Stimulated activated CD4-positive, alpha-beta T cell treated with anti-CD3 and anti-CD28 coated beads, Interleukin-4, amount 100 ng/mL, for 4 hours (primary cell): Measurements from ENCODE around the gene ISG20.
"Not testable (repeated sequence)": the region's sequence is repeated elsewhere in the genome, so short reads cannot be mapped to it uniquely, and the experiment has no call there.

Source experiments
- DNase-seq, 2 experiments: peaks; one replicate each; pipeline ENCODE4 v3.0.0-alpha.2; 2020

Gene ISG20

DNA sequence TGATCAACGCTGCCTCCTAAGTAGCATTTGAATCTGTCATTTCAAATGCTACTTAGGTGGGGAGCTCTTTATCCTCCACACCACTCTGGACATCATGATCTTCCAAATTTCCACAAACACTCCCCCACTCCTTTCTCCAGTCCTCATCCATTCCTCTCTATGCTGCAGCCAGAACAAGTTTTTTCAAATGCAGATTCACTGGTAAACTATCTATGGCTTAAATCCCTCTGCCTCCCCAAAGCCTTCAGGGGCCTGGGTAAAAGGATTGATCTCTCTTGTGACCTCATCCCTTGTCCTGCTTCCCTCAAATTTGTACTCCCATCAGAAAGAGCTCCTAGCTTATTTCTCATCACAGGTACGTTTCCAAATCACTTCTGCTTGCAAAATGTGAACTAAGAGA lies 19.0 kb upstream of the ISG20 start:
- DNase-seq = no peak

DNA sequence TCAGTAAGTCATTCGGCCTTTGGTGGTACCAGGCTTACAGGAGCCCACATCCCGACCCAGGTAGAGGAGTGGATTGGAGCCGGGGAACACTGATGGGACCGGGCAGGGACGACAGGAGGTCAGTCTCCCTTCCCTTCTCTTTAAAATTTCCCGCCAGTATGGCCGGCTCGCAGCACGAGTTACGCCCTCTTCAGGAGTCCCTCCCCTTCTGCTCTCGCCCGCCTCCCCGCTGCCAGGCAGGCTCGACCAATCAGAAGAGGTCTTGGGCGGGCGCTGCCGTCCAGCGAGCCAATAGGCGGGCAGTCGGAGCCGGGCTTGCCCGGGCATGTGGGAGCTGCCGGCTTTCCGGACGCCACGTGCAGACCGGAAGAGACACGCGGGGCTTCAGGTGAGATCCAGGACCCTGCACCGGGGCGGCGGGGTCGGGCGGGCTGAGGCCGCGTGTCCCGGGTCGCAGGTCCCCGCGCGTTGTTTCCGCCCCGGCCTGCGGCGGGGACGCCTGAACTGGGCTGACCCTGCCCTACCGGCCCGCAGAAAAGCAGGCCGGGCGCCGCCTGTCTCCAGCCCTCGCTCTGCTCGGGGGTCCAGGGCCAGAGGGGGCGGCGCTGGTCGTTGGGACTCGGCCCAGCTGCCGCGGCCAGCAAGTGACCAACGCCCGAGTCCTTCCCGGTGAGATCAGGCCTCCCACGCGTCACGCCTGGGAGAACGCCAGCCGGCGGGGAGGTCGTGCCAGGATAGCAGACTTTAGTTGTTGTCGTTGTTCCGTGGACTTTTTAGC lies 17.6 kb upstream of the ISG20 start, which contains the start of gene AEN:
AEN (plus strand) TSS at position 346 of the 778 bp plus-strand sequence. CDS start 4,870 bp downstream, outside the sequence.
- DNase-seq = peak; percentile 92 to 95

DNA sequence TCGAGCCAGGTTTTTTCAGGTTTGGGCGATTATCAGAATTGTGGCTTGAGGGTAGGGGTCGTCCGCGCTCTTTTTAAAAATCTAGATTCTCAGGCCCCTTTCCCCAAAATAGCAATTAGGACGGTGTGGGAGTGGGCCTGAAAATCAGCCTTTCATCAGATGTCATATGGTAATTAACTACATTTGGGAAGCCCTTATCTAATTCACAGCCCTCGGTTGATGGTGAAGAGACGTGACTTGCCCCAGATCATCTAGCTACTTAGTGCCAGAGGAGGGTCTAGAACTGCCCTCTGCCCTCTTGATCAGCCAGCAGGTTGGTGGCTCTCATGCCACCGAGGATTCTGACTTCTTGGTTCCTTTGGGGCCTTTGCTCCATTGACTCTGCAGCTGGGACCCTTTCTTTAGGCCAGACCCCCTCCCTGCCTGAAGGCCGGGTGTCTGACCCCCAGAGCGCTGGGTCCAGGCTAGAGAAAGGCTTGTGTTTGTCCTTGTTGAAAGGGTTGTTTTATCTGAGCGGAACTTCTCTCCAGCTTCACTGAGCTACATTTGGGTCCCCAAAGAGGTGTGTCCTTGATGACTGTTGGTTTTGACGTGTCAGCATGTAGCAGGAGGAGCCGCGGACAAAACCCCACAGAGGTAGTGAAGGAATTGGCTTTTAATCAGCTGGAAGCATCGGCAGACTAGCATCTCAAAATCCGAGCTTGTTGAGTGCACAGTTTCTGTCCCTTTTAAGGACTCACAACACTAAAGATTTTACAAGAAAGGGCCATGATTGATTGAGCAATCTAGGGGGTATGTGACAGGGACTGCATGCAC lies 16.8 kb upstream of the ISG20 start:
- peak in 1 of 2 experiments; percentile 58 for DNase-seq

- DNase-seq = no peak
Observed at GRCh38 chr15:88622605-88622975, 16.2 kb upstream of the ISG20 start.

- peak; percentile 44 to 68 for DNase-seq
Observed at GRCh38 chr15:88623061-88623460, 15.8 kb upstream of the ISG20 start.

DNA sequence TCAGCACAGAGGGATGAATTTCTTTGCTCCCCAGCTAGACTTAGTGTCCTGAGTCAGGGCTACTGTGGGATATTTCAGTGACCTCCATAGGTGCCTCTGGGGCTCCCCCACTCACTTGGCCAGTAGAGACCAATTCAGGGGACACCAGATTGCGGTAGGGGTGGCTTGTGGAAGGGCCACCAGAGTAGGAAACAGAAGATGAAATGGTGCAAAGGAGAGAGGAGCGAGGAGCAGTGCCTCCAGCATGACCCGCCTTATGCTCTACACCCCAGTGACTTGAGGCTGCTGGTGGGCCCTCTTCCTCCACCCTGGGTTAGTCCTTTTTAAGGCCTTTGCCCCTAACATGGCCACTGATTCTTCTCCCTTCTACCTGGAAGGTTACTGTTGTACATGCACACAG lies 15.2 kb upstream of the ISG20 start:
- DNase-seq = no peak

- DNase-seq = peak in 1 of 2 experiments; percentile 34
Observed at GRCh38 chr15:88624156-88624970, 14.5 kb upstream of the ISG20 start.

GRCh38 chr15:88624971-88625490 lies 13.8 kb upstream of the ISG20 start:
- no peak for DNase-seq

DNA sequence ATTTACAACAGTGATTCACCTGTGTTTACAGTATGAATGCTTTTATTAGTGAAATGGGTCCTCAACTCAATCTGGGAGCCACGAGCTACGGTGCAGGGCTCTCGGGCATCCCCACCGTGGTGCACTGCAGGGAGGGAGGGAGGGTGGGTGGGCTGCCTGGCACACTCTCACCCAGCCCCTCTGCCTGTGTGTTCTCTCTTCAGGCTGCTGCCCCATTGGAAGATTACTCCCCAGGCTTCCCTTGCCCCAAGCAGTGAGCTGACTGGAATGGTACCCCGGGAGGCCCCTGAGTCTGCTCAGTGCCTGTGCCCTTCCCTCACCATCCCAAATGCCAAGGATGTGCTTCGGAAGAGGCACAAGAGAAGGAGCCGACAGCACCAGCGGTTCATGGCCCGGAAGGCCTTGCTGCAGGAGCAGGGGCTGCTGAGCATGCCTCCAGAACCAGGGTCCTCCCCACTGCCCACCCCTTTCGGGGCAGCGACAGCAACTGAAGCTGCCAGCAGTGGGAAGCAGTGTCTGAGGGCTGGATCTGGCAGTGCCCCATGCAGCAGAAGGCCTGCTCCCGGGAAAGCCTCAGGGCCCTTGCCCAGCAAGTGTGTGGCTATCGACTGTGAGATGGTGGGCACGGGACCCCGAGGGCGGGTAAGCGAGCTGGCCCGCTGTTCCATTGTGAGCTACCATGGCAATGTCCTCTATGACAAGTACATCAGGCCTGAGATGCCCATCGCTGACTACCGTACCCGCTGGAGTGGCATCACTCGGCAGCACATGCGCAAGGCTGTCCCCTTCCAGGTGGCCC lies 12.7 kb upstream of the ISG20 start:
- DNase-seq = no peak

DNA sequence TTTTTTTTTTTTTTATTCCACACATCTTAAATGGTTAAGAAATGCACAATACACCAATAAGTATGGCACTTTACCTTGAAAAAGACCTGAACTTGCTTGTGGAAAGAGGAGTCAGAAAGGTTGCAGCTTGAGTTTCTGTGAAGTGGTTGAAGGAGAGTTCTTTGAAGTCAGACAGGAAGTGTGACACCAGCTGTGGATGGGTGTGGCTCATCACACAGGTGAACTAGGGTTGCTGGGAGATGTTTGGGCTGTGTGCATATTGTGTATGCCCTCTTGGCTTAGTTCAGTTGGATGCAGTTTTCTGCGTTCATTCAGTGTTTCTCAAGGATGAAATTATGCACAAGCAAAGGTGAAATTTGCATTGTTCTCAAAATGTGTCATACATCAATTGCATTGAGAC lies 11.4 kb upstream of the ISG20 start:
- DNase-seq = peak in 1 of 2 experiments; percentile 76

GRCh38 chr15:88628018-88628654 lies 10.7 kb upstream of the ISG20 start:
- no peak for DNase-seq

GRCh38 chr15:88629071-88629470 lies 9.7 kb upstream of the ISG20 start:
- DNase-seq = no peak

DNA sequence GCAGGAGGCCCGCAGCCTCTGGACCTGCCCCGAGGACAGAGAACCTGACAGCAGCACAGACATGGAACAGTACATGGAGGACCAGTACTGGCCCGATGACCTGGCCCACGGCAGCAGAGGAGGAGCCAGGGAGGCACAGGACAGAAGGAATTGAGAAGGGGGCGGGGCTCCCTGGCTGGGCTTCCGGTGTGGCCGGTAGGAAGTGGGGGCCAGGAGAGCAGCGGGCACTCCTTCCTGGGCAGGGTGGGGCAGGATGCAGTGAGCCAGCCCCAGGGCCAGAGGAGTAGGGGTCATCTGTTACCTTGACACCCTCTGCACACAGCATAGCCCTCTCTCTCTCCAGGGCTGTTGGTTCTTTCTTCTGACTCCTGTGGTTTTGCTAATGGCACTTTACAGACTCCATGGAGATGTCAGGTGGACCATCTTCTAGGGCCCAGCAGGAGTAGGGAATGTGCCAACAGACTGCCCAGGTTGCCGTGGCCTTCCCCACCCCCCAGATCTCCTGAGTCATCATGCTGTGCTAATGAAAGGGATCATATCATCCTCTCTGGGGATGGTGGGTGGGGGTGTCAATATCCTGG lies 8.6 kb upstream of the ISG20 start:
- DNase-seq = no peak

DNA sequence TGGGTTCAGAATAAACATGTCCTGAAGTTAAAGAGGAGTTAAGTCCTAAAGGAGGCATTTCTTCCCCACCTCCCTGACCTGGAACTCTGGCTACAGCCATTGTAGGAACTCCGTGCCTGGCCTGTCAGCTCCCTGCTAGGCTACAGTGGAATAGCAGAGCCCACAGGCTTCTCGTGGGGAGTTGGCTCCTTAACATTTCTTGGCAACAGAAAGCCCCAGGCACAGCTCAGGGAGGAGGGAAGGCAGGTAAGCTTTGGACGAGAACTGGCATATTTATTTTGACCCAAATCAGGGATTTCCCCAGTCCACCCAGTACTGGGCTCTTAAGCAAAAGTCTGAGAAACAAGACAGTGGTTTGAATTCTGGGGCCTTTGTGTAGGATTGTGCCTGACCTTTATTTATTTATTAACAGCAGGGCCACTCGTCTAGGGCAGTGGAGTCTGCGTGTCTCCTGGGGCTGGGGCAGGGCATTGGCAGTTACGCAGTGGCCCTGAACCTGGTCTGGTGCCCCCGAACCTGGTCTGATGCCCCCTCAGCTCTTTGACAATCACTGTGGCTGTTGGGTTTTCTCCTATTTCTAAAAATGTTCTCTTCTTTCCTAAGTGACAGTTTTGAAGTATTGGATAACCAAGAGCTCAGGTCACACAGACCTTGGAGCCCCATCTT lies 7.9 kb upstream of the ISG20 start:
- no peak for DNase-seq

GRCh38 chr15:88631464-88632028 lies 7.3 kb upstream of the ISG20 start:
- no peak for DNase-seq

GRCh38 chr15:88632797-88633196 lies 6.0 kb upstream of the ISG20 start:
- not testable (repeated sequence) for DNase-seq

GRCh38 chr15:88634449-88634848 lies 4.4 kb upstream of the ISG20 start:
- DNase-seq = no peak

GRCh38 chr15:88635318-88635717 lies 3.5 kb upstream of the ISG20 start:
- no peak for DNase-seq

DNA sequence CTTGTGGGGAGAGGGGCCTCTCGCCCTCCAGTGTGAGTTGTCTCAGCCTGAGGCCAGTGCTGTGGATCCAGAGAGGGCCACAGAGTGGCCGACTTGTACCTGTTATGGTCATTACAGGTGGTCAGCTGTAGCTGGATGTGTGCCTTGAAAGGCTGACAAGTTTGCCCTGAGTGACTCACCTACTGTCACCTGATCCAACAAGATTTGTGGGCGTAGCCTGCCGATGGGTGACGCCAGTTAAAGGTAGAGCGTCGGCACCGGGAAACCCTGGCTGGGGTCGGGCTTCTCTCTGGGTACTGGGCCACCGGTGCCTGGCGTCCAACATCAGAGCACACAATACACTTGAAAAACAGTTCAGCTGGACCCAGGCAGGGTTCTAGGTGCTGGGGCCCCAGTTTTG lies 2.8 kb upstream of the ISG20 start:
- DNase-seq = peak; percentile 32 to 74

- no peak for DNase-seq
Observed at GRCh38 chr15:88636654-88637053, 2.2 kb upstream of the ISG20 start.
